ENCODE data around the gene LPO.

The LPO gene

DNA sequence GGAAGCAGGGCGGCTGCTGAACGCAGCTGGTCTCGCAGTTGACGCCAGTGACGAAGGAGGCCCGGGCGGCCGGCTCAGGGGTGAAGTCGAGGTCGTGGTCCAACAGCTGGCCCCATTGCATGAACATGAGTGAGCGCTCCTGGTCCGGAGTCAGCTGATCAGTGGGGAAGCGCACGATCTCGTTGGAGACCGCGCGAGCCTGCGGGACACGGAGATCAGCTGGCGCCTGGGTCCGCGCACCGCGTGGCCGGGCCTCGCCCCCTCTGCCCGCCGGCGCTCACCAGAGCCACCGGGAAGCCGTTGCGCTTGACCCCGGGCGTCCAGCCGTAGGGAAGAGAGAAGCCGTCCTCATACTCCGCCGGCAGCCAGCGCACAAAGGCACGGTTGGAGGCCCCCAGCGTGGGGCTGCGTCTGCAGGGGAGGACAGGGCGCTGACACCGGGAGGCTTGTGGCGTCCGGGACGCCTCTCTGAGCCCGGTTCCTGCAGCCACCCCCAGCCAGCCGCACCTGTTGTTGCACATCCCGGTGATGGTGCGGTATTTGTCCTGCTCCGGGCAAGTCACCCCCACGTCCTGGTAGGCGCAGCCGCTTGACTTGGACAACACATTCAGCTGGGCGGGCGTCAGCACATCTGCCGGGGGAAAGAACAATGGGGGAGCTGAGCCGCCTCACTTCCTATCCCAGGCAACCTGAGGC lies 40.8 kb downstream of the LPO start:
- DNase-seq = no peak

DNA sequence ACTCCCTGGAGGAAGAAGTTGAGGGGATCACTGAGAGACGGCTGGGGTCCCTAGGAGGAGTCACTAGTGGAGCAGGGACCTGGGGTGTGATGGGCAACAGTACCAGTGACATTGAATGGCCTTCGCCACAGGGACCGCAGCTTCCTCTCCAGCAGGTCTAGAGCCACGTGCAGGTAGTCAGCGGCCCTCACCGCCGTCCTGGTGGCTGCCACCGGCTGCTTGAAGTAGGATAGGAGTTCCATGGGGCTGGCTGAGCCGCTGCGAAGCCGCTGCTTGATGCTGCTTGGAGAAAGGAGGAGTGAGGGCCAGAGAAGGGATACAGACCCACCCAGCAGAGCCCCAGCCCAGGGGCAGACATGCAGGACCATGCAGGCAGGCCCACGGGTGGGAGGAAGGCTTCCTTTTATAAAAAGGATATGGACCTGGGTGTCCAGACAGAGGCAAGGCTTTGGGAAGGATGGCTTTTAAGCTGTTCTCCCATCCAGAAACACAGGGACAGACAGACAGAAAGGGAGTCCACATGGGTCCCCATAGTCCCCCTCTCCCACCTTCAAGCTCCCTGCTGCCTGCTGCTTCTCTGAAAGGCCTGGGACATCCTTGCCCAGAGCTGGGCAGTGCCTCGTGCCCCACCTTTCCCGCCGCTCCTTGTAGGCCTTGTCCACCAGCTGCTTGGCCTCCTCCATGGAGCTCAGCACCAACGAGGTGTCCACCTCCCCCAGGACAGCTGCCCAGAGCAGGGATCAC lies 41.5 kb downstream of the LPO start:
- no peak for DNase-seq

GRCh38 chr17:58280480-58281217 lies 42.3 kb downstream of the LPO start, which contains the start of gene MPO:
Gene MPO, minus strand, starts transcription at chr17:58280935. Its CDS starts 177 bp downstream, at chr17:58280758.
- no peak for DNase-seq

DNA sequence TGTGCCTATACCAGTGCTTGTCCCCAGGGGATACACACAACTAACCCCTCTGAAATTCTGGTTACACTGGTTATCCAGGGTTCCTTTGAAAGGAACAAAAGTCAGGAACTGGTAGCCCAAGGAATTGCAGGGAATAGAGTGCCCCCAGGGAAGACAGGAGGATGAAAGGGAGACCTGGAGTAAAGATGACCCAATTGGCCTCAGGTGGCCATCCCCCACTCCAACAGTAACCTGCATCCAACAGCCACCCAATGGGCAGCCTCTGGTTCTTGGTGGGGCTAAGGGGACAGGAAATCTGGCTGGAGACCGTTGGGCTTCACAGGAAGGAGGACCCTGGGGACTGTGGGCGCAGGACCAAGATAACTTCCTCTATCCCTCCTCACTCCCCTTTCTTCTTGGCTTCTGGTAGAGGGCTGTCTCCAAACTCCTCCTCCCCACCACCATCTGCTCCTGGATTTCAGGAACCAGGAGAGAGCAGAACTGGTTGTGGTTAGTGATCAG lies 43.2 kb downstream of the LPO start:
- no peak for DNase-seq

GRCh38 chr17:58282442-58282841 lies 44.1 kb downstream of the LPO start:
- DNase-seq = no peak

- no peak for DNase-seq
Measured at GRCh38 chr17:58283674-58284612, 45.6 kb downstream of the LPO start.

DNA sequence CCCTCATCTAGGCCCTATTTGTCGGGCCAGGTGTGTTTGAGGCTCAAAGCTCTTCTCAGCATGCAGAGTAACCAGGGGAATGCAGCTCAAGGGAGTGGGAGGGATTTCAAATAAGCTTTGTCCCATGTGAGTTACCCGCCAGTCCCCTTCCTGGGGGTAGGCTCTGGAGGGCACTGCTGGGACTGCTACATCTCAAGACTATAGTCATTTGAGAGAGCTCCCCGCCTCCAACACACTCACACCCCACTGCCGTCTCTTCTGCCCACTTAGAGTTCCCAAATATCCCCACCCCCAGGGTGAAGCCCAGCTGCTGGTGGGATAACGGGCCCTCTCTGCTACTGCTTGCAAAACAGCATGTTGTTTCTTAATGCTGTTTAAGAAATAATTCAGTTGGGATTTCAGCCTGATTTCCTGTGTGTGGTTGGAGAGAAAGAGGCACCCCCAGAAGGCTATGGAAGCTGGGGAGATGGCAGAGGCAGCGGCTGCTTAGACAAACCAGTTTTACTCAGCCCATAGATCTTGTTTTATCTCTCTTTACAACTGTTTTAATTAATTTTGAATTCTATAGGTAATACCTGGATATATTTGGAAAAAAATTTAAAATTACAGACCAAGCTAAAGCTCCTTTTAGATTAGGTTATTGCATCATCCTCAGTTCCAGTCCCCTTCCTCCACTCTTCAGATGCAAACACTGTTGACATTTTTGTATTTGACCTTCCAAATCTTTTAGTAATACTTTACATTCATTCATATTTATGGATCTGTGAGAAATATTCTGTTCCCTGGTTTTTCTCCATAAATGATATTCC lies 46.4 kb downstream of the LPO start:
- DNase-seq = no peak

GRCh38 chr17:58285422-58285810 lies 47.0 kb downstream of the LPO start:
- DNase-seq = no peak

- DNase-seq = no peak
Measured at GRCh38 chr17:58289869-58290268, 51.5 kb downstream of the LPO start.

GRCh38 chr17:58291246-58291645 lies 52.9 kb downstream of the LPO start:
- no peak for DNase-seq

DNA sequence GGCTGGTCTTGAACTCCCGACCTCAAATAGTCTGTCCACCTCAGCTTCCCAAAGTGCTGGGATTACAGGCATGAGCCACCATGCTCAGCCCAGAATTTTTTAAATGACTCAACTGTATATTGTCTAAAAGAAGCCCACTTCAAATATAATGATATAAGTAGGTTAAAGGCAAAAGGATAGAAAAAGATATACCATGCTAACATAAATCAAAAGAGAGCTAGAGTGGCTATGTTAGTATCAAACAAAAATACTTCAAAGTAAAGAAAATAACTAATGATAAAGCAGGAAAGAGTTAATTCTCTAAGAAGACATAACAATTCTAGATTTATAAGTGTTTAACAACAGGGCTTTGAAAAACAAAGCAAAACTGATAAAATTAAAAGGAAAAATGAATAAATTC lies 55.6 kb downstream of the LPO start:
- no peak for DNase-seq

DNA sequence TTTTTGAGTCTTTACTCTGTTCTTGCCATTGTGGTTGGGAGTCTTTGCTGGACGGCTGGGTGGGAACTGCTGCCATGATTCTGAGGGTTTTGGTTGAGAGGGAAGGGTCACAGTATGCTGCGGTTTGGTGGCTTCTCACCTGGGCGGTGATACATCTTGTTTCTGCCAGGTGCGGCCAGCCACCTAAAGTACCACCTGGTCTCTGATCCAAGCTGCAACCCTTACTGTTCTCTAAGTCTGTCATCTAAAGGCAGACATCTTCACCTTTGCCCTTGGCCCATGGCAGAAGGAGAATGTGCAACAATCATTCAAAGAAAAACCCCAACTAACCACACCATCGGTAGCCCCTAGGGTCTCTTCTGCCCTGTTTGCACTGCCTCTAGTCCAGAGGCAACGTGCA lies 62.0 kb downstream of the LPO start:
- DNase-seq = no peak

GRCh38 chr17:58301504-58302150 lies 63.2 kb downstream of the LPO start:
- DNase-seq = no peak

DNA sequence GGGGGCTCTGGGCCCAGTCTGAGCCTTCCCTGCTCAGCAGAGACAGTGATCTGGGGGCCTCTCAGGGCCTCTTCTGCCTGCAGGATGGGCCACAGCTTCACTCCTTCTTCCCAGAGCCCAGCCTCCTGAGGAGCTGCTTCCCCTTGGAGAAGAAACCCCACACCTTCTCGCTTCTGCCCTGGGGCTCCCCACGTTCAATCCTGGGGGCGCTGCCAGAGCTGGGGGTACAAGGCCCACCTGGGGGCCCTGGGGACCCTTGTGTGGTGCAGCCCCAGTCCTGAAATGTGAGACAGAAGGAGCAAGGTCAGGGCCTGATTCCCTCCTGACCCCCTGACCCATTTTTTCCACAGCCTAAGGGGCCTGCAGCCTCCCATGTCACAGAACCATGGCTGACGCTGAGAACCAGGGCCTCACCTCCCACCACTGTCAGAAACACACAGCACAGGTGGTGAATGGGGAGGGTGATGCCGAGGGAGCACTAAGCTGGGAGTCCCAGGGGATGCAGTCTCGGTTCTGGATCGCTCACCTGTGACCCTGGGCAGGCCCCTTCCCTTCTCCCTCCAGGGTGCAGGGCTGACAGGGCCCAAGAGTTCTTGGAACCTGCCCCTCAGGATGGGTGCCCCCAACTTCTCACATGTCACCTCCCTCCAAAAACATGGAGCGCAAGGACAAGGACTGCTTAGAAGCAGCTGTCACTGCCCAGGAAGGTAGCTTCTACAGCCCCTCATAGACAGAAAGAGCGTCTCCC lies 64.0 kb downstream of the LPO start:
- no peak for DNase-seq

GRCh38 chr17:58302919-58303585 lies 64.7 kb downstream of the LPO start:
- no peak for DNase-seq

DNA sequence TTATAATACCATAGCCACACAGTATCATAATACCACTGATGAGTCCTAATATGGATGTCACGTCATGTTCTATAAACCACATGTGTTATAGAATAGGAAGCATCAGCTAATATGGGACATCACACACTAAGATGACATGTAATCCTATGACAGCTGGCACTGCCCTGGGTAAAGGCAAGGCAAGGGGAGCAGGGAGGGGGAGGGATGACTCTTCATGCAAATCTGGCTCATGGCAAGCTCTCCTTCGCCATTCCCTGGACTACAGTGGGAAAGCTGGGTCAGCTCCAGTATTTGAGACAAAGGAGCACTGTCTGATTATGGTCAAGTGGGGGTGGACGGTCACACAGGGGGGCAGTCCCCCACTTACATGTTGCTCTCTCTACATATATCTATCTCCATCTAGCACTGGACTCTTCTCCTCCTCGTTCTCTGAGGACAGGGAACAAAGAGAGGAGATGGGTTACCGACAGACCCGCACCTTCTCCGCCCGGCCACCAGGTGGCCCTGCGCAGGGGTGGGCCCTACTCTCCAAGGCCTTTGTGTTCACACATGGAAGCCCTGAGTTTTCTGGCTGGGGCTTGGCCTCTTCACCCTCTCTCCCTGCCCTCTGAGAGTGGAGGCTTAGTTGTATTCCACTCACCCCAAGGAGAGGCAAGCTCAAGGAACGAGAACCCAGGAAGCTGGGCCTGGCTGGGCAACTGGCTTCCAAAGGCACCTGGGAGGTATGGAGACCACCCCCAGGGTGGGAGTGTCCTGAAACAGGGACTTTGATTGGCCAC lies 65.8 kb downstream of the LPO start:
- DNase-seq = peak; percentile 23

- no peak for DNase-seq
Measured at GRCh38 chr17:58304750-58305486, 66.5 kb downstream of the LPO start.

GRCh38 chr17:58305626-58306025 lies 67.2 kb downstream of the LPO start:
- DNase-seq = no peak

All from NCI-H748 treated with DMSO at 0.1 percent for 48 hours (cell line).